ENCODE measurements around the gene PCDHGA6. TPM values are rescaled to one million over a fixed set of nuclear protein-coding genes. Genes with fewer than 3 reads are reported as not detected.
A peak's percentile ranks its signal among the peaks of the same experiment; 100 is the strongest.
"Not testable (repeated sequence)": the region's sequence is repeated elsewhere in the genome, so short reads cannot be mapped to it uniquely, and the experiment has no call there.

PCDHGA6 gene
- 1 to 10 TPM; 3.7 to 4.4 TPM for total RNA-seq
- long read RNA-seq, full-length matches to known transcripts = 1 of 1 reads
- long read RNA-seq, partial matches to known transcripts = 0 of 1 reads
- long read RNA-seq, other reads (novel, unspliced or antisense) = 0 of 1 reads

DNA sequence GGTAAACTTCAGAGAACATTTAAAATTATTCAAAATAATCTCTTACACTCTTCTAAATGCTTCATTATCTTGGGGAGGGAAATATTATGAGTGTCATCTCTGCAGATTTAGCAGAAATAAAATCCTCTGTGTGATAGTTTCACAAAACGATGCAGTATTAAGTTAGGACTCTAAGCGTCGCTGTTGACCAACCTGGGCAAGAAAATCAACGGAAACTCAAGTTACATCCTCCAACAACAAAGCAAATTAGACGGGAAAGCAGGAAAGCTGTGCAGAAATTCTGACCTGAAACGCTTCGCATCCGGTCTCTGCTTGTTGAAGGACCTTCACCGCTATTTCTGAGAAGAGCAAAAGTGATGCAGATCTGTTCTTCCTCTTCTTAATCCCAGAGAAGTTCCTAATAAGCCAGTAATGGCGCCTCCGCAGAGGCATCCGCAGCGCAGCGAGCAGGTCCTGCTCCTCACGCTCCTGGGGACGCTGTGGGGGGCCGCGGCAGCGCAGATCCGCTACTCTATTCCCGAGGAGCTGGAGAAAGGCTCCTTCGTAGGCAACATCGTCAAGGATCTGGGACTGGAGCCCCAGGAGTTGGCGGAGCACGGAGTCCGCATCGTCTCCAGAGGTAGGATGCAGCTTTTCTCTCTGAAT lies at the start of gene PCDHGA6:
PCDHGA6 (plus strand) TSS at position 219 of the 645 bp plus-strand sequence; CDS start at position 412, 193 bp downstream.
- no peak for ATAC-seq
- DNase-seq = no peak
- intact Hi-C loops (cut with DNase I) = no loop called here

DNA sequence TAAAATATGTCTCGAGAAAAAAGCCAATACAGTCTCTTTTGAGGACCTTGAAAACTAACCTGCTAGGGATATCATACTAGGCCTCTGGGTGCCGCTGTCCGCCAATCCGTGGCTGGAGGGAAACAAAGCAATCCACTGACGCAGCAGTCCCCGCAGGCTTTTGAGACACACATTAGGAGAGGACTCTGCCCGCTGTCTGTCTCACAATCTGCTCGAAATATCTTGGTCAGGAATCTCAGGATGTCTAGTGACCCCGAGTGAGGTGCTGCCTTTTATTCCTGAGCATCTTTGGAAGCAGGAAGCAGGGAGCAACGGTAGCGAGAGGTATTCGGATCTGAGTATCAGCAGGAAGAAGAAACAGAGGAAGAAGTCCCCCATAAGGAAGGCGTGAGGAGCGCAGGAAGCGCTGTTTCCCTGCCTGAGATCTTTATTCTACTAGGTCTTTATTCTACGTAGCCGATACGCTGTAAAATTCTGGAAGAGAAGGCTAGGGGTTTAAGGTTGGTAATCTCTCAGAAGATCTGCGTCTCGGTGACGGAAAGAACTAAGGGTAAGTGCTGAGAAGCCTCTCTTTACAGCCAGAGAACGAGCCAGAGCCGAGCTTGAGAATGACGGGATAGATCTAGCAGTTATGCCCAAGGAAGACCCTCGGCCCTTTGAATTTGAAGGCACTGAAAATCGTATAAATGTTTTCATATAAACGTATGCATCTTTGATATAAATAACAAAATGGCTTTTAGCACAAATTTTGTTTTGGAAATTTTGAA lies 47.4 kb upstream of the PCDHGA6 start:
- ATAC-seq (peak; percentile 90 to 93), DNase-seq (peak; percentile 55)
- intact Hi-C loops (cut with DNase I) = no loop called here

DNA sequence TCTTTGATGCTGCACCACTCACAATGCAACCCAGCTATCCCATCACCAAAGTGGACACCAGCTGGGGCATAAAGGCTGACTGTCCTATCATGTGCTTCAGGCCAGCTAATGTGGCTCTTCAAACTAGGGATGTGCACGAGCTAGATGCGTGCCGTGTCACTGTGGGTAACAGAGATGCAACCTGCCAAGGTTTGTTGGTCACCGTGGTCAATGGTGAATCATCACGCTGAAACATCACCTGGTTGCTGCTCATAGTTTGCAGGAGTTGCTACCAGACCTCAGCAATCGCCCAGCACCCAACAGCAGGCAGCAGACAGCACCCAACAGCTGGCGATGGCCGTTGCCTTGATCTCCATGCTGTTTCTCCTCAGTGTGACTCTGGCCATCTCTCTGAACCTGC lies 45.5 kb upstream of the PCDHGA6 start:
- intact Hi-C loops (cut with DNase I) = no loop called here
- ATAC-seq (no peak), DNase-seq (no peak)

DNA sequence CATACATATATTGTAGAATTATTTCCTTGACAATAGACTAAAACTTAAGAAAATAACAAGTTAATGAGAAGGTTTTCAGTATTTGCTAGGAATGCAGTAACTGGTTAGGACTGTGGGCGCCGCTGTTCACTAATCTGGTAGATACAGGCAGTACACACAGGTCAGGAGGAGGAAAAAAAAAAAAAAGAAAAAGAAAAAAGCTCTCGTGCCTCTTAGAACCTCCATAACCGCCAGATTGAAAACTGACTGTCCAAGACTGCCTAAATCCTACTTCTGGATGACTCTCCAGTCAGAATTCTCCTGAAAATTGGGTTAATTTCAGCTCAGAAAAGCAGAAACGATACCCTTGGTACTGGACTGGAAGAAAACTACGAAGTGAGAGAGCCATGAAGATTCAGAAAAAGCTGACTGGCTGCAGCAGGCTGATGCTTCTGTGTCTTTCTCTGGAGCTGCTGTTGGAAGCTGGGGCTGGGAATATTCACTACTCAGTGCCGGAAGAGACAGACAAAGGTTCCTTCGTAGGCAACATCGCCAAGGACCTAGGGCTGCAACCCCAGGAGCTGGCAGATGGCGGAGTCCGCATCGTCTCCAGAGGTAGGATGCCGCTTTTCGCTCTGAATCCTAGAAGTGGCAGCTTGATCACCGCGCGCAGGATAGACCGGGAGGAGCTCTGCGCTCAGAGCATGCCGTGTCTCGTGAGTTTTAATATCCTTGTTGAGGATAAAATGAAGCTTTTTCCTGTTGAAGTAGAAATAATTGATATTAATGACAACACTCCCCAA lies 43.2 kb upstream of the PCDHGA6 start, which contains the start of gene PCDHGA1:
PCDHGA1 (plus strand) TSS at position 216 of the 782 bp plus-strand sequence.
- intact Hi-C loops (cut with DNase I) = loop anchor here in 1 of 2 donors (10.0 kb wide), 1 partner anchor 234 kb away; no protein-coding TSS in a partner anchor
- DNase-seq (no peak), ATAC-seq (peak in 1 of 2 donors; percentile 66)

DNA sequence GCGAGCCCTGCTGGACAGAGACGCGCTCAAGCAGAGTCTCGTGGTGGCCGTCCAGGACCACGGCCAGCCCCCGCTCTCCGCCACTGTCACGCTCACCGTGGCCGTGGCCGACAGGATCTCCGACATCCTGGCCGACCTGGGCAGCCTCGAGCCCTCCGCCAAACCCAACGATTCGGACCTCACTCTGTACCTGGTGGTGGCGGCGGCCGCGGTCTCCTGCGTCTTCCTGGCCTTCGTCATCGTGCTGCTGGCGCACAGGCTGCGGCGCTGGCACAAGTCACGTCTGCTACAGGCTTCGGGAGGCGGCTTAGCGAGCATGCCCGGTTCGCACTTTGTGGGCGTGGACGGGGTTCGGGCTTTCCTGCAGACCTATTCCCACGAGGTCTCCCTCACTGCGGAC lies 41.1 kb upstream of the PCDHGA6 start:
- intact Hi-C loops (cut with DNase I) = loop anchor here in 1 of 2 donors (10.0 kb wide), 1 partner anchor 232 kb away; no protein-coding TSS in a partner anchor
- DNase-seq, ATAC-seq: not testable (repeated sequence)

DNA sequence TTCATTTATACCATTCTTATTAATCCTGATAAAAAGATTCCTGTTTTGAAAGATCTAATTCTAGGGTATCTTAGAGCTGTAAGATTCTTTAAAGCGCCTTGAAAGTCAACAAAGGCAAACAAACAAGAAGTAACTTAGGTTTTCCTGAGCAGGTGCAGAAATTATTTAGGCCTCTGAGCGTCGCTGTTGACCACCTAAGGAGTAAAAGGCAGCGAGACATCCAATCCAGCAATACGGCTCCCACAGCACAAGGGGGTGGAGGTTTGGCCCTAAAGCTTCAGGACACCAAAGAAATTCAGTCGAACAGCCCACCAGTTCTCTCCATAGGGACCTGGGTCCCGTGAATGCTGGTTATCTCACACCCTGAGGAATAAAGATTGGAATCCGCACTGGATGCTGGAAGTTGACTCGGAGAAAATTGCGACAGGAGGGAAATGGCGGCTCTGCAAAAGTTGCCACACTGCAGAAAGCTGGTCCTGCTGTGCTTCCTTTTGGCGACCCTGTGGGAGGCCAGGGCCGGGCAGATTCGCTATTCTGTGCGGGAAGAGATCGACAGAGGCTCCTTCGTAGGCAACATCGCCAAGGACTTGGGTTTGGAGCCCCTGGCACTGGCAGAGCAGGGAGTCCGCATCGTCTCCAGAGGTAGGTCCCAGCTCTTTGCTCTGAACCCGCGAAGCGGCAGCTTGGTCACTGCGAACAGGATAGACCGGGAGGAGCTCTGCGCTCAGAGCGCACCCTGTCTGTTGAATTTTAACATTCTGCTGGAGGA lies 35.0 kb upstream of the PCDHGA6 start, which contains the start of gene PCDHGA2:
PCDHGA2 (plus strand) TSS at position 223 of the 769 bp plus-strand sequence.
- DNase-seq = peak; percentile 31
- peak; percentile 74 to 78 for ATAC-seq
- intact Hi-C loops (cut with DNase I) = loop anchor here (5.0 to 10.0 kb wide), 2 partner anchors 224 to 226 kb away; no protein-coding TSS in a partner anchor

DNA sequence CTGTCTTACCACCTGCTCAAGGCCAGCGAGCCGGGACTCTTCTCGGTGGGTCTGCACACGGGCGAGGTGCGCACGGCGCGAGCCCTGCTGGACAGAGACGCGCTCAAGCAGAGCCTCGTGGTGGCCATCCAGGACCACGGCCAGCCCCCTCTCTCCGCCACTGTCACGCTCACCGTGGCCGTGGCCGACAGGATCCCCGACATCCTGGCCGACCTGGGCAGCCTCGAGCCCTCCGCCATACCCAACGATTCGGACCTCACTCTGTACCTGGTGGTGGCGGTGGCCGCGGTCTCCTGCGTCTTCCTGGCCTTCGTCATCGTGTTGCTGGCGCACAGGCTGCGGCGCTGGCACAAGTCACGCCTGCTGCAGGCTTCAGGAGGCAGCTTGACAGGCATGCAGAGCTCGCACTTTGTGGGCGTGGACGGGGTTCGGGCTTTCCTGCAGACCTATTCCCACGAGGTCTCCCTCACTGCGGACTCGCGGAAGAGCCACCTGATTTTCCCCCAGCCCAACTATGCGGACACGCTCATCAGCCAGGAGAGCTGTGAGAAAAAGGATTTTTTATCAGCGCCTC lies 32.8 kb upstream of the PCDHGA6 start:
- intact Hi-C loops (cut with DNase I); DNase-seq; ATAC-seq: not testable (repeated sequence)

DNA sequence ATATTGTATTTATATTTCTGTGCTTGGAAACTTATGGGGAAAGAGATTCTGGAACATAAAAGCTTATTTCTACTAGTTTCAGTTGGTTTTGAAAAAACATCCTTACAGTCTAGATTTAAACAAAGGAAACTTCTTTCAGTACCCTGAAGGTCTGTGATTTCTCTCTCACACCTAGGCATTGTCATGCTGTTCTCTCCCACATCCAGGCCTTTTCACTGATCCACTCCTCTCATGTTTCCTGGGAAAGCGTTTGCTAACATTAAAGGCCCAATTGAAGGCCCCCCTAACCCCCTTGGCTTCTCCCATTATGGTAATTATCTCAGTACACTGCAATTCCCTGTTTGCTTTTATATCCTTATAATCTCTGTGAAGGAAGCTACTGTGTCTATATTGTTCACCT lies 30.9 kb upstream of the PCDHGA6 start:
- intact Hi-C loops (cut with DNase I) = no loop called here
- ATAC-seq = no peak

DNA sequence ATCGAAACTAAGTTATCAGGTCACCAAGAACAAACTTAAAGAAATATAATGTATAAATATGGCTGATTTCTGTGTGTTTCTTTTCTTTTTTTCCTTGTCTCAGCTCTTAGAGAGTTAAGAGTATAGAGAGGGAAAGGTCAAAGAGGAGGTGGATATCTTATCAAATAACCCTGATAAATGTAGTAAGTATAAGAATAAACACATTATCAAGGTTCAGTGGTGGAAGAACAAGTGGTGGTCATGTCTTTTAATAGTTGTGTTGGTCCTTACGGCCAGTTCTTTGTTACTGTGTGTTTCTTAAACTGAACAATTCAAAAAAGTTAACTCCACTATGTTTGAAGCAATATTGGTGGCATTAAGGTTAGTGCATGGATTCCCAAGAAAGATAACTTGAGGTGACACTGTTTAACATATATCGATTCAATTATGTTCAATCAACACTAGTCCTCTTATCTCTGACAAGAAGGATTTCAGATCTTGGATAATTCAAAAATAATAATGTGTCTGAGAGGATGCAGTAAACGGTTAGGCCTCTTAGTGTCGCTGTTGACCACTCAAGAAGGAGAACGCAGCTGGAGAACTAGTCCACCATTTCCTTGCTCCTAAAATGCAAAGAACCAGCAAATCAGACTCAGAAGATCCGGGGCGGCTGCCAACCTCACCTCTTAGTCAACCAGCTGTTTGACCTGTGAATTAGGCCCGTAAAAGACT lies 30.3 kb upstream of the PCDHGA6 start, which contains the start of gene PCDHGA3:
PCDHGA3 (plus strand) TSS at position 588 of the 711 bp plus-strand sequence. CDS start 205 bp downstream, outside the sequence.
- intact Hi-C loops (cut with DNase I) = no loop called here
- peak; percentile 34 to 58 for ATAC-seq
- no peak for DNase-seq

More for the DNA sequence above, 30.9 kb upstream of the PCDHGA6 start:
- no peak for DNase-seq

DNA sequence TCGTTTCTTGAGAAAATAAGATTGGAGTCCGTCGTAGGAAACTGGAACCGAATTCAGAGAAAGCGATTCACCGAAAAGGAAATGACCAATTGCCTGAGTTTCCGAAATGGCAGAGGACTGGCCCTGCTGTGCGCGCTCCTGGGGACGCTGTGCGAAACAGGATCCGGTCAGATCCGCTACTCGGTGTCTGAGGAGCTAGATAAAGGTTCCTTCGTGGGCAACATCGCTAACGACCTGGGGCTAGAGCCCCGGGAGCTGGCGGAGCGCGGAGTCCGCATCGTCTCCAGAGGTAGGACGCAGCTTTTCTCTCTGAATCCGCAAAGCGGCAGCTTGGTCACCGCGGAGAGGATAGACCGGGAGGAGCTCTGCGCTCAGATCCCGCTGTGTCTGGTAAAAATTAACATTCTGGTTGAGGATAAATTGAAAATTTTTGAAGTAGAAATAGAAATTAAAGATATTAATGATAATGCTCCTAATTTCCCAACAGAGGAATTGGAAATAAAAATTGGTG lies 29.7 kb upstream of the PCDHGA6 start:
- ATAC-seq (peak in 1 of 2 donors; percentile 48), DNase-seq (no peak)
- intact Hi-C loops (cut with DNase I) = no loop called here

DNA sequence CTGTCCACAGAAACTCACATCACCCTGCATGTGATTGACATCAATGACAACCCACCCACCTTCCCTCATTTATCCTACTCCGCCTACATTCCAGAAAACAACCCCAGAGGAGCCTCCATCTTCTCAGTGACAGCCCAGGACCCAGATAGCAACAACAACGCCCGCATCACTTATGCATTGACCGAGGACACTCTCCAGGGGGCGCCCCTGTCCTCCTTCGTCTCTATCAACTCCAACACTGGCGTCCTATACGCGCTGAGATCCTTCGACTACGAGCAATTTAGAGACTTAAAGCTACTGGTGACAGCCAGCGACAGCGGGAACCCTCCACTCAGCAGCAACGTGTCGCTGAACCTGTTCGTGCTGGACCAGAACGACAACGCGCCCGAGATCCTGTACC lies 28.4 kb upstream of the PCDHGA6 start:
- DNase-seq (no peak), ATAC-seq (no peak)

DNA sequence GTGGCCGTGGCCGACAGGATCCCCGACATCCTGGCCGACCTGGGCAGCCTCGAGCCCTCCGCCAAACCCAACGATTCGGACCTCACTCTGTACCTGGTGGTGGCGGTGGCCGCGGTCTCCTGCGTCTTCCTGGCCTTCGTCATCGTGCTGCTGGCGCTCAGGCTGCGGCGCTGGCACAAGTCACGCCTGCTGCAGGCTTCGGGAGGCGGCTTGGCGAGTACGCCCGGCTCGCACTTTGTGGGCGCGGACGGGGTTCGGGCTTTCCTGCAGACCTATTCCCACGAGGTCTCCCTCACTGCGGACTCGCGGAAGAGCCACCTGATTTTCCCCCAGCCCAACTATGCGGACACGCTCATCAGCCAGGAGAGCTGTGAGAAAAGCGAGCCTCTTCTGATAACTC lies 27.7 kb upstream of the PCDHGA6 start:
- intact Hi-C loops (cut with DNase I); DNase-seq; ATAC-seq: not testable (repeated sequence)

More for the DNA sequence above, 28.4 kb upstream of the PCDHGA6 start:
- intact Hi-C loops (cut with DNase I) = no loop called here

DNA sequence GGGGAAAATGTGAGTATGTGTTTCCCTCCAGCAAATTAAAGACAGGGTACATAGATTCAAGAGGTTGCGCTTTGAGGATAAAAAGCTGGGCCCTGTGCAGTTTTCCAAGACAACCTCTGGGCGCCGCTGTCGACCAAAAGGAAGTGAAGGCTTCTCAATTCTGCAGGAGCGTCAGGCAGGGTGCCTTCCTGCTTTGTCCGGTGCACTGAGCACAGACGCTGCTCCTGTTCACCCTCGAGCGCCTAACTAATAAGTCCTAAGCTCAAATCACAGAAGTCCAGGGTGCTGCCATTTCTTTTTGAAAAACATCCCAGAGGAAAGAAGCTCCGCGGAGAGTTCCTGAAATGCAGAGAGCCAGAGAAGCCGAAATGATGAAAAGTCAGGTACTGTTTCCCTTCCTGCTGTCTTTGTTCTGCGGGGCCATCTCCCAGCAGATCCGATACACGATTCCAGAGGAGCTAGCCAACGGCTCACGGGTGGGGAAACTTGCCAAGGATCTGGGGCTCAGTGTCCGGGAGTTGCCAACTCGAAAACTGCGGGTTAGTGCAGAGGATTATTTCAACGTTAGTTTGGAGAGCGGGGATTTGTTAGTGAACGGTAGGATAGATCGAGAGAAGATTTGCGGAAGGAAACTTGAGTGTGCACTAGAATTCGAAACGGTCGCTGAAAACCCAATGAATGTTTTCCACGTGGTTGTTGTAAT lies 23.6 kb upstream of the PCDHGA6 start, which contains the start of gene PCDHGB1:
PCDHGB1 (plus strand) TSS at position 183 of the 703 bp plus-strand sequence; CDS start at position 345, 162 bp downstream.
- DNase-seq (peak; percentile 38), ATAC-seq (peak; percentile 57 to 66)
- intact Hi-C loops (cut with DNase I) = loop anchor here in 1 of 2 donors (10.0 kb wide), 2 partner anchors 55 to 145 kb away; partner anchors contain the start of genes PCDHB12, PCDHGA9 and PCDHGB6

DNA sequence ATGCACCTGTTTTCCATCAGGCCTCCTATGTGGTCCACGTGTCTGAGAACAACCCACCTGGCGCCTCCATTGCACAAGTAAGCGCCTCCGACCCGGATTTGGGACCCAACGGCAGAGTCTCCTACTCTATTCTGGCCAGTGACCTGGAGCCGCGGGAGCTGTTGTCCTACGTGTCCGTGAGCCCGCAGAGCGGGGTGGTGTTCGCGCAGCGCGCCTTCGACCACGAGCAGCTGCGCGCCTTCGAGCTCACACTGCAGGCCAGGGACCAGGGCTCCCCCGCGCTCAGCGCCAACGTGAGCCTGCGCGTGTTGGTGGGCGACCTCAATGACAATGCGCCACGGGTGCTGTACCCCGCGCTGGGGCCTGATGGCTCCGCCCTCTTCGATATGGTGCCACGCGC lies 22.1 kb upstream of the PCDHGA6 start:
- ATAC-seq = no peak
- intact Hi-C loops (cut with DNase I) = loop anchor here in 1 of 2 donors (10.0 kb wide), 2 partner anchors 53 to 147 kb away; partner anchors contain the start of genes PCDHB12, PCDHGA9 and PCDHGB6

DNA sequence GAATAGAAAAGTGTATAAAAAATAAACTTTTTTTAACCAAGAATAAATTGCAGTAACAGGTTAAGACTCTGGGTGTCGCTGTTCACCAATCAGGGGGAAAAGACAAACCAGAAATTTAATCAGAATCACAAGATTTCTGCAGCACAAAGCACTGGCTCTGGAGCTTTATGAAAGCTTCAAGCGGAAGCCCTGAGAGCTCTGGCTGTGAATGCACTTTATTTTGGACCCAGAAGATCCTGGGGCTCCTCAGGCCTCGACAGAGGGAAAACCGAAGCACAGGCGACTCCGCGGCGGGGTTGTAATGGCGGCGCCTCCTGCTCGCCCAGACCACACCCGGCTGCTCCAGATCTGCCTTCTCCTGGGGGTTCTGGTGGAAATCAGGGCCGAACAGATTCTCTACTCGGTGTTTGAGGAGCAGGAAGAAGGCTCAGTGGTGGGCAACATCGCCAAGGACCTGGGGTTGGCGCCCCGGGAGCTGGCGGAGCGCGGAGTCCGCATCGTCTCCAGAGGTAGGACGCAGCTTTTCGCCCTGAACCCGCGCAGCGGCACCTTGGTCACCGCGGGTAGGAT lies 18.7 kb upstream of the PCDHGA6 start, which contains the start of gene PCDHGA4:
PCDHGA4 (plus strand) TSS at position 122 of the 570 bp plus-strand sequence; CDS start at position 209, 87 bp downstream.
- DNase-seq (no peak), ATAC-seq (no peak)
- intact Hi-C loops (cut with DNase I) = loop anchor here in 1 of 2 donors (10.0 kb wide), 2 partner anchors 50 to 150 kb away; partner anchors contain the start of genes PCDHB12, PCDHGA9 and PCDHGB6

More for the DNA sequence above, 22.1 kb upstream of the PCDHGA6 start:
- DNase-seq = no peak

Measured in left cardiac atrium (tissue), 4 donors.